ENCODE results near the gene PPM1L.

PPM1L gene

DNA sequence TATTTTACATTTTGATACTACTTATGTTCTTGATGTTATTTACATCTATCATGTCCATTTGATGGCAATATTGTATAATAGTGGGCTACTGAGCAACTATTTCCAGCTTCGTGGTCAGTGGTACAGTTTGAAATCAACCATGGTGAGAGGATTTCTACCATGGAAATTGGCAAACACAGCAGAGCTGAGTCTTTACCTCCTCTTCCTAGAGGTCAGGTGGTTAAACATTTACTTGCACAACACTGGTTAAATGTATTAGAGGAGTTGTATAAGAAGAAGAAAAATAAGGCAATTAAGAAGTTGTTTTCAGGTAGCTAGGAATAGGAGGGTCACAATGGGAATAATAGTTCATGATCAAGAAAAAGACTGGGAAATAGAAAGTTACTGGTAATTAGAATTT is 7.2 kb upstream of the PPM1L start:
- H3K4me3 ChIP-seq (ENCODE audit: low read length) = no peak overlapping the region
- DNase-seq (ENCODE audit: low read depth) = no peak
- TF ChIP-seq, protein P1, sequence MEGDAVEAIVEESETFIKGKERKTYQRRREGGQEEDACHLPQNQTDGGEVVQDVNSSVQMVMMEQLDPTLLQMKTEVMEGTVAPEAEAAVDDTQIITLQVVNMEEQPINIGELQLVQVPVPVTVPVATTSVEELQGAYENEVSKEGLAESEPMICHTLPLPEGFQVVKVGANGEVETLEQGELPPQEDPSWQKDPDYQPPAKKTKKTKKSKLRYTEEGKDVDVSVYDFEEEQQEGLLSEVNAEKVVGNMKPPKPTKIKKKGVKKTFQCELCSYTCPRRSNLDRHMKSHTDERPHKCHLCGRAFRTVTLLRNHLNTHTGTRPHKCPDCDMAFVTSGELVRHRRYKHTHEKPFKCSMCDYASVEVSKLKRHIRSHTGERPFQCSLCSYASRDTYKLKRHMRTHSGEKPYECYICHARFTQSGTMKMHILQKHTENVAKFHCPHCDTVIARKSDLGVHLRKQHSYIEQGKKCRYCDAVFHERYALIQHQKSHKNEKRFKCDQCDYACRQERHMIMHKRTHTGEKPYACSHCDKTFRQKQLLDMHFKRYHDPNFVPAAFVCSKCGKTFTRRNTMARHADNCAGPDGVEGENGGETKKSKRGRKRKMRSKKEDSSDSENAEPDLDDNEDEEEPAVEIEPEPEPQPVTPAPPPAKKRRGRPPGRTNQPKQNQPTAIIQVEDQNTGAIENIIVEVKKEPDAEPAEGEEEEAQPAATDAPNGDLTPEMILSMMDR (conservative IDR thresholded peaks at IDR 0.05; ENCODE audit: low read length) = no peak

- H3K4me3 ChIP-seq (ENCODE audit: low read length) = peak overlapping the region; percentile 75
- DNase-seq (ENCODE audit: low read depth) = no peak
- TF ChIP-seq, protein P1 (conservative IDR thresholded peaks at IDR 0.05; ENCODE audit: low read length) = no peak
Measured at GRCh38 chr3:160753953-160754352, 2.1 kb upstream of the PPM1L start.

- peak overlapping the region; percentile 75 for H3K4me3 ChIP-seq (ENCODE audit: low read length)
- TF ChIP-seq, protein P1 (conservative IDR thresholded peaks at IDR 0.05; ENCODE audit: low read length) = no peak
- peak; percentile 36 for DNase-seq (ENCODE audit: low read depth)
Measured at GRCh38 chr3:160754371-160754854, 1.6 kb upstream of the PPM1L start.

DNA sequence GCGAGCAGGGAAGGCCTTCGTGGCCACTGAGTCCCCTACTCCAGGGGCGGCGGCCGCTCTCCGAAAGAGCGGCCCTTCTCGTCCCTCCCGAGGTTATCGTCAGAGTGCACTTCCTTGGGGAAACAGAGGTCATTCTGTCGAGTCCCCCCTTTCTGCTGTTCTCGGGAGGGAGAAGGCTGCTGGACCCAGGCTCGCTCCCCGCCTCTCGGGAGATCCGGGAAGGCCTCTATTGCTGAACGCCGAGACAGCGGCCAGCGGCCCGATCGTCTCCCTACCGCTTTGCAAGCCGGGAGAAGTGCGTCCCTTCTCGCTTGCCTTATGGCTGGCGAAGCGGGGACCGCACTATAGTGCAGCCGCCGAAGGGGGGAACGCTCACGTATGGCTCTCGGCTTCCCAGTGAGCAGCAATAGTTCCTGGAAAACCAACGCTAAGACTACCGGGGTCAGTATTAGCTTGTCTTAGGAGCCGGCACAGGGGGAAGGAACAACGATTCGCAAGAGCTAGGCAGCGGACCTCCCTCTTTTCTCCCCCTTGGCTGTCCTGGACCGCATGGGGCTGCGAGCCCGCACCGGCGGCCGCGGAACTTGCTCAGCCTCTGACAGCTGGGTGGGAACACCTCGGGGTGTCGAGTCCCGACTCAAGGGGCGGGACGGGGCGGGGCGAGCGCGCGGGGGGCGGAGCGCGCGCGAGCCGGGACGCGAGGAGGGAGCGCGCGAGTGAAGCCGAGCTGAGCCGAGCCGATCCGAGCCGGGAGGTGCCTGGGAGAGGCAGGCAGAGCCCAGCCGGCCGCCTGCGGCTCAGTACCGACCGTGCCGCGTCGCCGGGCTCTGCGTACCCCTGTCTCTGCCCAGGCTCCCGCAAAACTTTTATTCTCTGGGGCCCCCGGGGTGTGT is 930 bp upstream of the PPM1L start:
- TF ChIP-seq, protein P1 (conservative IDR thresholded peaks at IDR 0.05; ENCODE audit: low read length) = no peak
- peak overlapping the region; percentile 75 for H3K4me3 ChIP-seq (ENCODE audit: low read length)
- peak; percentile 91 for DNase-seq (ENCODE audit: low read depth)

DNA sequence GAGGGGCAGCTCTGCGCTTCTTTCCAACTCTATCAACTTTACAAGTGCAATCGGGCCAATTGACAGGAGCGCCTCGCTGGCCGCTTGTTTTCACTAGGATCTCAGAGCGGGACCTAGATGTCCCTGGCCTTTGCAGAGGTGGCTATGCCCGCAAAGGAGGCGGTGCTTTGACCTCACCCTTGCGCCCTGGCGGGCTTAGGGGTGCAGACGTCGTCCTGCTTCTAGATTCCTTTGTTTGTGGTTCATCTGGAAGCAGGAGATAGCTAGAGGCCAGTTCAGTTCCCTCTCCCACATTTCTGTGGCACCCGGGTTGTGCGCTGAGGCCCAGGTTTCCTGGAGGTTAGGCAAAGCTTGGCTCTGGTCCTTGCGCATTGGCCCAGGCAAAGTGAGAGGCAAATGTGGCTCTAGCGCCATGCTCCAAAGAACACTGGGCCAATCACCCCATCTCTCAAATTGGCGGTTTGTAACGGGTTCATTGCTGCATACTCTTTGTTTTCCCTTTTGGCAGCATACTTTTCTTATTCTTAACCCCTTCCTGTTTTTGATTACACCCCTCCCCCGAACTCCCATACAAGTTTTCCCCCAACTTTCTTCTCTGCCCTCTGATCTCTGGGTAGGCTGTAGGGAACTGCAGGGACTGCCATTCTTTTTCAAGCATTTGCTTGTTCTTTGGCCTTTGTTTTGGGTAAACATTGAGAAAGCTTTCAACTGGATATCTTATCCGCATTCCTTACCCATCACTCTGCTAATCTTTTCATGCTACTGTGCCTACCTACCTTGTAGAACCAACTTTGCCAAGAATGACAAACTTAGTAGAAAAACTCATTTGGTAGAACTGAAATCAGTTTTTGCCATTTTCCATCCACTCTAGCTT is 1.4 kb downstream of the PPM1L start:
- H3K4me3 ChIP-seq (ENCODE audit: low read length) = no peak overlapping the region
- TF ChIP-seq, protein P1 (conservative IDR thresholded peaks at IDR 0.05; ENCODE audit: low read length) = no peak
- no peak for DNase-seq (ENCODE audit: low read depth)

GRCh38 chr3:160758929-160759577 is 3.0 kb downstream of the PPM1L start:
- H3K4me3 ChIP-seq (ENCODE audit: low read length) = no peak overlapping the region
- TF ChIP-seq, protein P1 (conservative IDR thresholded peaks at IDR 0.05; ENCODE audit: low read length) = no peak
- DNase-seq (ENCODE audit: low read depth) = no peak

All from AG10803 (cell line).